Mucosa of descending colon (tissue), 3 donors: ENCODE data around the gene GSK3B. TPM values are rescaled to one million over a fixed set of nuclear protein-coding genes. Genes with fewer than 3 reads are reported as not detected.

ENCODE experiments used
- ATAC-seq: fragments of 200-7000 bp; cut with Tn5 transposase; one replicate; pipeline ENCODE4 v1.9.1; 2020; ENCODE audit warnings: mild to moderate bottlenecking, moderate library complexity
- DNase-seq, 3 donors: peaks; one replicate each; pipeline ENCODE4 v3.0.0-alpha.2; 2020
- H3K36me3 ChIP-seq: fragments of 200-600 bp; one replicate; pipeline ENCODE4 v1.8.0; 2021; ENCODE audit warnings: low read depth, mild to moderate bottlenecking
- H3K4me1 ChIP-seq: fragments of 200-600 bp; one replicate; pipeline ENCODE4 v1.8.0; 2021; ENCODE audit warnings: low read depth, mild to moderate bottlenecking
- H3K4me3 ChIP-seq: fragments of 200-600 bp; one replicate; pipeline ENCODE4 v1.8.0; 2021; ENCODE audit warnings: mild to moderate bottlenecking
- H3K9me3 ChIP-seq: fragments of 200-600 bp; one replicate; pipeline ENCODE4 v1.8.0; 2021; ENCODE audit warnings: mild to moderate bottlenecking
- intact Hi-C, 2 donors: fragments of 100-400 bp; cut with DNase I in 1 of 2; cut with micrococcal nuclease in 1 of 2; formaldehyde crosslinking; loops; one replicate each; pipeline versions ENCODE4 v1.11.0 to v1.11.1; 2022; cut with DNase I, micrococcal nuclease
- total RNA-seq, 3 donors: library from RNA; stranded (reverse); fragmentation: NEBNext Ultra II Directional in 2 of 3; extraction: Animal tissue kit (Norgen Biotek cat#: 25700) in 2 of 3; gene quantifications; one replicate each; pipeline versions ENCODE4 v1.2.1 to v1.2.4, GENCODE V29; 2021 to 2023
- TF ChIP-seq, protein P1 (sequence below): fragments of 200-600 bp; IDR thresholded peaks from one replicate; pipeline ENCODE4 v1.8.0; 2022; ENCODE audit warnings: antibody characterized with exemption, mild to moderate bottlenecking
- donor health status: DM: no; HTN: no; CAD: no; lungs with moderate emphysema.
- donor health status: DM: no; HTN: no; CAD: no.
- donor health status: DM: no; HTN: yes; CAD: no.

GSK3B gene
- total RNA-seq, 3 donors from 2014 or later: 40.1 to 41.9 (median 41.0) TPM

DNA sequence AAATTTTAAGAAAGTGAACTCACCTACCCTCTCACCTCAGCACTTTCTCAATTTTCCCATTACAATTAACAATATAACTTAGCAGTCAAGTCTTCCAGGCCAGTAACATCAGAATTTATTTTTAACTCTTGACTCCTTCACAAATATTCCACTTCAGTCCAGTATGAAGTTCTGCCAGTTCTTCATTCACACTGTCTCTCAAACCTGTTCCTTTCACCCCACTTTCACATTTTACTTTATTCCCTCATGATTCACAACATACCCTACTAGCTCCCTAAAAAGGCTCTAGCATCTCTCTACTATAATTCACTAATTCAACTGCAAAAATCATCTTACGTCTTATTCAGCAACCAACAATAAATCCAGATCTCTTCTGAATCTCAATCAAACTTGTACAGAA lies 3.8 kb downstream of the GSK3B start:
- peaks cover 9% of the 10 kb centered on the region for H3K36me3 ChIP-seq
- ATAC-seq: no peak
- no peak for DNase-seq
- no peak overlapping the region for H3K4me3 ChIP-seq
- peaks cover 20% of the 10 kb centered on the region for H3K4me1 ChIP-seq
- intact Hi-C loops: no loop called here
- H3K9me3 ChIP-seq: no peaks in the 10 kb centered on the region
- TF ChIP-seq, protein P1, sequence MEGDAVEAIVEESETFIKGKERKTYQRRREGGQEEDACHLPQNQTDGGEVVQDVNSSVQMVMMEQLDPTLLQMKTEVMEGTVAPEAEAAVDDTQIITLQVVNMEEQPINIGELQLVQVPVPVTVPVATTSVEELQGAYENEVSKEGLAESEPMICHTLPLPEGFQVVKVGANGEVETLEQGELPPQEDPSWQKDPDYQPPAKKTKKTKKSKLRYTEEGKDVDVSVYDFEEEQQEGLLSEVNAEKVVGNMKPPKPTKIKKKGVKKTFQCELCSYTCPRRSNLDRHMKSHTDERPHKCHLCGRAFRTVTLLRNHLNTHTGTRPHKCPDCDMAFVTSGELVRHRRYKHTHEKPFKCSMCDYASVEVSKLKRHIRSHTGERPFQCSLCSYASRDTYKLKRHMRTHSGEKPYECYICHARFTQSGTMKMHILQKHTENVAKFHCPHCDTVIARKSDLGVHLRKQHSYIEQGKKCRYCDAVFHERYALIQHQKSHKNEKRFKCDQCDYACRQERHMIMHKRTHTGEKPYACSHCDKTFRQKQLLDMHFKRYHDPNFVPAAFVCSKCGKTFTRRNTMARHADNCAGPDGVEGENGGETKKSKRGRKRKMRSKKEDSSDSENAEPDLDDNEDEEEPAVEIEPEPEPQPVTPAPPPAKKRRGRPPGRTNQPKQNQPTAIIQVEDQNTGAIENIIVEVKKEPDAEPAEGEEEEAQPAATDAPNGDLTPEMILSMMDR: no peak

DNA sequence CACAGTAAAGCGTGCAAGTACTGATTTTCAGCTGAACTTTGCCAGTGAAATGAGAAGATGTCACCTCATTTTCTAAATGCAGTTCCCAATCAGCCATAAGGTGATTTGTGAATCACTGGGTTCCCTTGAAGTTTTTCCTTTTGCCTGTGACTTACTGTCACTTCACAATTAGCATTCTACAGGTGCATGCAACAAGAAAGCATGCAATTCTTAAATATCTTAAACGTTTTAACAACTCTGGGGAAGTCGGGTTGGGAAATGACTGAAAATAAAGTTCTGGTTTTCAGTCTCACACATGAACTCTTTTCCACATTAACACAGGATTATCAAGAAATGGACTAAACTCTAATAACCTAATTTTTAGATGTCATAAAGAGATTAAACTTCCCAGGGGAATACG lies 5.2 kb downstream of the GSK3B start:
- no peaks in the 10 kb centered on the region for H3K9me3 ChIP-seq
- no peak overlapping the region for H3K4me3 ChIP-seq
- H3K36me3 ChIP-seq: no peaks in the 10 kb centered on the region
- ATAC-seq (no peak), DNase-seq (no peak)
- TF ChIP-seq, protein P1: no peak
- peaks cover 20% of the 10 kb centered on the region for H3K4me1 ChIP-seq
- intact Hi-C loops: no loop called here

DNA sequence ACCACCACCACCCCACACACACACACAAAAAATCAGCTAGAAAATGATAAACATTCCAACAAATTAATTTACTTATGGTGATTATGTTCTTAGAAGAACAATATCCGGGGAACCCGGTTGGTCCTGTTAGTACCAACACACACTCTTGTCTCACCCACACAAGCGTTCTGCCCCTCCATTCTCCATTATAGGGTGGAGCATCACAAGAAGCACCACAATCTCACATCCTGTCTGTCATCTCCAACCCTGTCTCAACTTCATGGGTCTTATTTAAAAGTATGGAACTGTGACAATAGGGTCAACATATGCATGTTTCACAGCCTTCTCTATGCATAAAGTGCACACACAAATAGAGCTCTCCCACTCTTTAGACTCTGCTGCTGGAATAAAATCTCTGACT lies 5.6 kb downstream of the GSK3B start:
- no peak overlapping the region for H3K4me3 ChIP-seq
- ATAC-seq: no peak

DNA sequence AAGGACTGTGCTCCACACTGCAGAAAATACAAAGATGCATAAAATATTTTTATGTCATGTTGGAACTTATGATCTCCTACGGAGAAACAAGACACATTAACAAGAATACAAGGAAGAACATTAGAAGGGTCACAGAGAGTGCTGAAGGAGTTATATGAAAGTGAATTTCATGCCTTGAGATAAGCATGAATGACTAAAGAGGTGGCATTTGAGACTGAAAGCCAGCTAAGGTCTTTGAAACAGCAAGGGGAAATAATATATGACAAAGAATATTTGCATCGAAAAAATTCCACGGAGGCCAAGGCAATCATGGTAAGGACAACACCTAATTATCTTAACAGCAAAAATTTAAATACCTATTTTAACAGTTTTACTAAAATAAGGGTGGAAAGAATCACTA lies 12.5 kb downstream of the GSK3B start:
- intact Hi-C loops: no loop called here
- no peaks in the 10 kb centered on the region for H3K4me1 ChIP-seq
- H3K4me3 ChIP-seq: no peak overlapping the region
- ATAC-seq: no peak
- no peak for DNase-seq
- TF ChIP-seq, protein P1: no peak
- no peaks in the 10 kb centered on the region for H3K9me3 ChIP-seq
- no peaks in the 10 kb centered on the region for H3K36me3 ChIP-seq

More for the DNA sequence above, 5.6 kb downstream of the GSK3B start:
- no peak for DNase-seq
- TF ChIP-seq, protein P1: no peak
- no peaks in the 10 kb centered on the region for H3K9me3 ChIP-seq
- intact Hi-C loops: no loop called here
- no peaks in the 10 kb centered on the region for H3K36me3 ChIP-seq
- peaks cover 20% of the 10 kb centered on the region for H3K4me1 ChIP-seq

DNA sequence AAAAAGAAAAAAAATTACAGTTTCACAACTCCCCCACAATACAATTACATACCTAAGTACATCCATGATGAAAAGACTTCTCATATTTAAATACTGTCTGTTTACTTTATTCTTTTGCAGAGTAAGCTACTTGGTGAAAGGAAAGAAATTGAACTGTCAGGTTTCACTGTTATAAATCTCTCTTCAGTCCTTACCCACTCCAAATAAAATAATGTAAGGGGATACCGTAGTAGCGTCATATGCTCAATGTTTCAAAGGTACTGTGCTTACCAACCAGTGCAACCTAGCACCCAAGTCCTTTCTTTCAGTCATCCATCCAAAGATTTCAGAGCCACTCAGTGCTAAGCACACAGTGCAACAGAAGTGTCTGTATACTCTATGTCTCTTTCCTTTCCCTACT lies 13.4 kb downstream of the GSK3B start:
- ATAC-seq (no peak), DNase-seq (no peak)
- H3K4me3 ChIP-seq: no peak overlapping the region
- no peaks in the 10 kb centered on the region for H3K9me3 ChIP-seq
- no peaks in the 10 kb centered on the region for H3K4me1 ChIP-seq
- intact Hi-C loops: no loop called here
- TF ChIP-seq, protein P1: no peak
- H3K36me3 ChIP-seq: no peaks in the 10 kb centered on the region

DNA sequence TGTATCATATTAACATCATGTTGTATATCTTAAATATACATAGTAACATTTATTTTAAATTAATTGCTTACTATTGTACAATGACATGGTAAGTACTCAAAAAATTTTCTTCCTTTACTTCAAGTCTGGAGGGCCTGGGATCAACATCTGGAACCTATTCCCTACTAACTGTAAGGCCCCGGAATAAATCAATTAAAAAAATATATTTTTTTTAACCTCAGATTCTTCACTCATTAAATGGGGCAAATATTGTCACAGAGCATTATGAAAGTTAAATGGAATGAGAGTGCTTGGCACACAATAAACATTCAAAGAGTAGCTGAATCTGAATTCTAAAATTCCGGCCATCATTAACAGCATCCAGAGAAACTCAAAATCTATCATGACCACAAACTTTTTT lies 16.5 kb downstream of the GSK3B start:
- DNase-seq: no peak
- intact Hi-C loops: no loop called here

More for the DNA sequence above, 16.5 kb downstream of the GSK3B start:
- H3K36me3 ChIP-seq: no peaks in the 10 kb centered on the region
- TF ChIP-seq, protein P1: no peak
- peaks cover 4% of the 10 kb centered on the region for H3K4me1 ChIP-seq
- ATAC-seq: no peak
- no peaks in the 10 kb centered on the region for H3K9me3 ChIP-seq
- H3K4me3 ChIP-seq: no peak overlapping the region
